Stomach (tissue), 9 donors: ENCODE results near the gene PKHD1. TPM values are rescaled to one million over a fixed set of nuclear protein-coding genes. Genes with fewer than 3 reads are reported as not detected.

Source experiments
- DNase-seq, 2 donors: peaks; one replicate each; pipeline versions ENCODE4 v3.0.0 to v3.0.0-alpha.2; 2013 to 2019
- H3K27ac ChIP-seq, 5 donors: fragments of 200-600 bp in 4 of 5; sonication (generic) in 4 of 5; one replicate each; pipeline ENCODE4 v1.5.1; 2013 to 2019; ENCODE audit warnings: mild to moderate bottlenecking in 1 of 5, moderate library complexity in 1 of 5
- H3K27me3 ChIP-seq, 3 donors: fragments of 200-600 bp; sonication (generic); one replicate each; pipeline ENCODE4 v1.5.1; 2017 to 2019; ENCODE audit warnings: mixed run types in 1 of 3
- H3K36me3 ChIP-seq, 4 donors: fragments of 200-600 bp; sonication (generic); 1 replicate in 3 of 4; 2 replicates in 1 of 4; pipeline ENCODE4 v1.5.1; 2016 to 2019
- H3K4me1 ChIP-seq, 4 donors: fragments of 200-600 bp; sonication (generic); one replicate each; pipeline ENCODE4 v1.5.1; 2016 to 2019
- H3K4me3 ChIP-seq, 4 donors: fragments of 200-600 bp; sonication (generic) in 3 of 4; one replicate each; pipeline ENCODE4 v1.5.1; 2016 to 2019; ENCODE audit warnings: mild to moderate bottlenecking in 1 of 4
- H3K9me3 ChIP-seq, 4 donors: fragments of 200-600 bp; sonication (generic); one replicate each; pipeline ENCODE4 v1.5.1; 2016 to 2019
- EP300 ChIP-seq: sonication (generic); formaldehyde crosslinking; IDR thresholded peaks from one replicate; pipeline ENCODE4 v1.6.1; 2017; ENCODE audit warnings: antibody characterized with exemption
- POLR2A ChIP-seq, 4 donors: fragments of 450-650 bp; IDR thresholded peaks; one replicate each; pipeline ENCODE4 v1.6.1; 2016; ENCODE audit warnings: antibody characterized with exemption in 4 of 4, control low read depth in 2 of 4, mild to moderate bottlenecking in 1 of 4, moderate library complexity in 1 of 4
- POLR2AphosphoS5 ChIP-seq, 3 donors: sonication (generic); formaldehyde crosslinking; IDR thresholded peaks; one replicate each; pipeline ENCODE4 v1.6.1; 2016; ENCODE audit warnings: antibody characterized with exemption in 3 of 3
- WGBS, 5 donors: extraction: QIAGEN DNeasy Blood & Tissue Kit in 3 of 5; methylation state at CpG; one replicate each; pipeline versions ENCODE4 v1.1.5 to v1.1.7; 2013 to 2018; 5-methylcytosine and 5-hydroxymethylcytosine counted together
- intact Hi-C: fragments of 100-400 bp; cut with DNase I; formaldehyde crosslinking; loops from one replicate; pipeline ENCODE4 v1.15.1; 2023; ENCODE audit warnings: low total_unique reads
- polyA plus RNA-seq, 3 donors: library from polyadenylated mRNA; stranded (reverse); fragments of 200-250 nt; gene quantifications; one replicate each; pipeline ENCODE4 v1.2.3, GENCODE V29; 2013
- total RNA-seq, 5 donors: library from RNA; depleted of rRNA; stranded (reverse); fragments of >200 nt; gene quantifications; one replicate each; pipeline versions ENCODE4 v1.1.0 to v1.2.3, GENCODE V29; 2014 to 2016
- TF ChIP-seq, protein P1 (sequence below), 7 experiments: fragments of 450-650 bp in 4 of 7; fragments of 200-600 bp in 3 of 7; sonication (generic) in 3 of 7; IDR thresholded peaks; one replicate each; pipeline ENCODE4 v1.5.1; 2016 to 2019; ENCODE audit warnings: antibody characterized with exemption in 7 of 7, control low read depth in 2 of 7, mild to moderate bottlenecking in 1 of 7
- donor health status: healthy with polysubstance abuse.
- donor health status: Bipolar disorder and iron deficiency.
- donor health status: healthy.

Gene PKHD1
- total and polyA plus RNA-seq, 8 donors: 0.19 to 19.2 (median 4.6) TPM; not detected in 2

DNA sequence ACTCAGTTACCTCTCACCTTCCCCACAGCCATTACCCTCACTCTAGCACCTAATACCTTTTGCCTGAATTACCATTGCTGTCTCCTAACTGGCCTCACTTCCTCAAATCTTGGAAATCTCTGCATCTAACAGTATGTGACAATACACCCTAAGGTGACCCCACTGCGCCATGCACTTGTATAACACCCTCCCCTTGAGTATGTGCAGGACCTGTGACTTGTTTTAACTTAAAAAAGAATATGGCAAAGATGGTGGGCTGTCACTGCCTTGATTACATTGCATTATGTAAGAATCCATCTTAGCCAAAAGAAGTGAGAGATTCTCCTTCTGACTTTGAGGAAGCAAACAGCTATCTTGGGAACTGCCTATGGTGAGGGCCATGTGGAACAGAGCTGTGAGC lies 29.9 kb upstream of the PKHD1 start:
- H3K9me3 ChIP-seq: peaks cover 0 to 18% (median 0%) of the 10 kb centered on the region in 4 donors
- DNase-seq: no peak
- WGBS, 5 donors: 87 to 94% (median 92%) methylated on average over 1 of the region's 1 CpG
- no peaks in the 10 kb centered on the region for H3K27me3 ChIP-seq
- no peak overlapping the region for H3K4me3 ChIP-seq
- no peaks in the 10 kb centered on the region for H3K4me1 ChIP-seq
- intact Hi-C loops: no loop called here
- TF ChIP-seq, protein P1, sequence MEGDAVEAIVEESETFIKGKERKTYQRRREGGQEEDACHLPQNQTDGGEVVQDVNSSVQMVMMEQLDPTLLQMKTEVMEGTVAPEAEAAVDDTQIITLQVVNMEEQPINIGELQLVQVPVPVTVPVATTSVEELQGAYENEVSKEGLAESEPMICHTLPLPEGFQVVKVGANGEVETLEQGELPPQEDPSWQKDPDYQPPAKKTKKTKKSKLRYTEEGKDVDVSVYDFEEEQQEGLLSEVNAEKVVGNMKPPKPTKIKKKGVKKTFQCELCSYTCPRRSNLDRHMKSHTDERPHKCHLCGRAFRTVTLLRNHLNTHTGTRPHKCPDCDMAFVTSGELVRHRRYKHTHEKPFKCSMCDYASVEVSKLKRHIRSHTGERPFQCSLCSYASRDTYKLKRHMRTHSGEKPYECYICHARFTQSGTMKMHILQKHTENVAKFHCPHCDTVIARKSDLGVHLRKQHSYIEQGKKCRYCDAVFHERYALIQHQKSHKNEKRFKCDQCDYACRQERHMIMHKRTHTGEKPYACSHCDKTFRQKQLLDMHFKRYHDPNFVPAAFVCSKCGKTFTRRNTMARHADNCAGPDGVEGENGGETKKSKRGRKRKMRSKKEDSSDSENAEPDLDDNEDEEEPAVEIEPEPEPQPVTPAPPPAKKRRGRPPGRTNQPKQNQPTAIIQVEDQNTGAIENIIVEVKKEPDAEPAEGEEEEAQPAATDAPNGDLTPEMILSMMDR (IDR thresholded peaks at IDR 0.05): no peak
- no peak for TF ChIP-seq EP300
- no peaks in the 10 kb centered on the region for H3K36me3 ChIP-seq
- H3K27ac ChIP-seq: no peak overlapping the region

DNA sequence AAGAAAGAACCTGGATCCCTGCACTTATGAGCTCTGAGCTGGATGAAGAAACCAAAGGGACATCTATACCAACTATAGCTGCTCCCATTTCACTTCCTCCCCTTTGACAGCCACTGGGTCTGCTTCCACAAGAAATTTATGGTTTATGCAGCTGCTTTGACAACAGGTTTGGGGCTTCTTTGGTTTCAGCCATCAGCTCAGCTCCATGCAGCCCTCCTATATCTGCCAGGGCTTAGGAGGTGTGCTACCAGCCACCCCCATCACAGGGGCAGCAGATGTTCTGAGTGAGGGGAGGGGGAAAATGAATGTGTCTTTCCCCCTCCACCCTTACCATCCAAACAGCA lies 29.2 kb upstream of the PKHD1 start:
- Histone ChIP-seq H3K36me3 (no peaks in the 10 kb centered on the region), H3K4me1 (no peaks in the 10 kb centered on the region), H3K27me3 (no peaks in the 10 kb centered on the region), H3K27ac (no peak overlapping the region), H3K9me3 (peaks cover 0 to 18% (median 0%) of the 10 kb centered on the region in 4 donors), H3K4me3 (no peak overlapping the region)
- no peak for DNase-seq
- intact Hi-C loops: no loop called here
- no peak for TF ChIP-seq POLR2A (IDR thresholded peaks at IDR 0.05)

DNA sequence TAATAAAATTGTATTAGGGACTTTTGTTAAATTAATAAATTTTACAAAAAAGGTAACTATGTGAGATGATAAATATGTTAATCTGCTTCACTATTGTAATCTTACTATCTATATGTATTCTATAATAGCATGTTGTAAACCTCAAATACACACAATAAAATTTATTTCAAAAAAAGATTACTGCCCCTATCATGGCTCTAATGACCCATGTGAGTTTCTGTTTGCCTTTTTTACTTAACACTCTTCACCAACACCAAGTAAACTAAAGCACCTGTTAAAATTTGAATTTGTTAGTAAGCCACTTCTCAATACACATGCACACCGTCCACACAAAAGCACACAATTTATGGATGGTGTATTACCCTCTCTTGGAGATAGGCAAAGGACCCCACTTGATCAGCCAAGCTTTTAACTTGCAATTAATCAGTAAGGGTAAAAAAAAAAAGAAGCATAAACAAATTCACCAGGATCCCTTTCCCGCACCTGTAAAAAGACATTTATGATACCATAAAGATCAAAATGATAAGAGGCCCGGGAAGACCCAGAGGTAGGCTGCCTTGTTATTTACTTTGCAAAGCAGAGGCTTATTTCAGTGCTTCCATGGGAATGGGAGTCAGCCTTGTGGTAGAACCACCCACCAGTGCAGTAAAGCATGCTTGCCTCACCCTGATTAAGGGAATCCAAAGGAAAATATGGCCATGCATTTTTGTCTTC lies 28.6 kb upstream of the PKHD1 start:
- no peaks in the 10 kb centered on the region for H3K4me1 ChIP-seq
- WGBS, 5 donors: 44 to 54% (median 53%) methylated on average over 3 of the region's 3 CpGs
- DNase-seq: no peak
- H3K27me3 ChIP-seq: no peaks in the 10 kb centered on the region
- H3K36me3 ChIP-seq: no peaks in the 10 kb centered on the region
- no peak overlapping the region for H3K27ac ChIP-seq
- intact Hi-C loops: no loop called here
- H3K9me3 ChIP-seq: peaks cover 0 to 18% (median 0%) of the 10 kb centered on the region in 4 donors
- H3K4me3 ChIP-seq: no peak overlapping the region
- no peak for TF ChIP-seq POLR2AphosphoS5 (IDR thresholded peaks at IDR 0.05)
- TF ChIP-seq, protein P1 (IDR thresholded peaks at IDR 0.05): no peak
- no peak for TF ChIP-seq POLR2A (IDR thresholded peaks at IDR 0.05)
- no peak for TF ChIP-seq EP300

DNA sequence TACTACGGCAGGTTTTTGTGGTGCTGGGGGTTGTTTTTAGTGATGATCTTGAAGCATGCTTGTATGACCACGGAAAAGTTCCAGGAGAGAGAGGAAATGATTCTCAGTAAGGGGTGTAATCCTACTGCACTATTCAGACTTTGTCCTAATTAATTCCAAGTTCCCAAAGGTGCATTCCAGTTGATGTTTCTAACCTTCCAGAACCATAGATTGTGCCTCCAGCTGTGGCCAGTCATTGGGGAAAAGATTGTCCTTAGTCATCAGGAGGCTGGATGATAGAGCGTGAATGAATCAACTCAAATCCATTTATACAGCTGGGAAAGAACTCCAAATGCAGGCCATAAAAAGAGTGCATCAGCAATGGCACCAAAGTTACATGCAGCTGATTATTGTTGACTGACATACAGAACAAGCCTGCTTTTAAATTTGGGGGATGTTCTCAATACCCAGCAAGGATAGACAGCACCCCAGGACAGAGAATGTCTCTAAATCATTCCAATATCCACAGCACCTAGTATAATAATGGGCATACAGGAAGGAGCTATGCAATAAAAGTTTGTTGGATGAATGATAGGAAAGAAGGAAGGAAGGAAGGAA lies 27.8 kb upstream of the PKHD1 start:
- Histone ChIP-seq H3K9me3 (peaks cover 0 to 17% (median 0%) of the 10 kb centered on the region in 4 donors), H3K4me1 (no peaks in the 10 kb centered on the region), H3K36me3 (no peaks in the 10 kb centered on the region), H3K4me3 (no peak overlapping the region), H3K27ac (no peak overlapping the region), H3K27me3 (no peaks in the 10 kb centered on the region)
- DNase-seq: no peak
- WGBS, 5 donors: 78 to 93% (median 88%) methylated on average over 3 of the region's 3 CpGs
- TF ChIP-seq EP300 (no peak), POLR2AphosphoS5 (IDR thresholded peaks at IDR 0.05) (no peak), POLR2A (IDR thresholded peaks at IDR 0.05) (no peak)
- TF ChIP-seq, protein P1 (IDR thresholded peaks at IDR 0.05): no peak
- intact Hi-C loops: no loop called here

DNA sequence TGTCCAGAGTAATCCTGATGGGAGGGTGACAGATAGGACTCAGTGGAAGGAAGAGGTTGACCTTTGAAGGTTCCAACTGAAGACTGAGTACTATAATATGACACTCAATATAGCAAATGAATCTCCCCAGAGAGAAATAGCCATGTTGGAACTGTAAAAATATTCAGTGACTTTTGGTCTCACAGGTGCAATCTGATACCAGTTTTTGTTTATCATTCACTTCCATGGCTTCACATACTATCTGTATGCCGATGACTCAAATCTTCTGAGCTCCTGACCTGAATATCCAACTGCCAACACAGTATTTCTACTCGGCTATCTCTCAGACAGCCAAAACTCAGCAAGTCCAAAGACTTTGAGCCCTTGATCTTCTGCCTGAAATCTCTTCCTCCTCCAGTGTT lies 21.8 kb upstream of the PKHD1 start:
- WGBS, 5 donors: 47 to 67% (median 58%) methylated on average over 2 of the region's 2 CpGs
- Histone ChIP-seq H3K9me3 (no peaks in the 10 kb centered on the region), H3K27ac (no peak overlapping the region), H3K4me1 (no peaks in the 10 kb centered on the region), H3K4me3 (no peak overlapping the region), H3K36me3 (no peaks in the 10 kb centered on the region), H3K27me3 (no peaks in the 10 kb centered on the region)
- TF ChIP-seq POLR2A (IDR thresholded peaks at IDR 0.05) (no peak), POLR2AphosphoS5 (IDR thresholded peaks at IDR 0.05) (no peak), EP300 (no peak)
- TF ChIP-seq, protein P1 (IDR thresholded peaks at IDR 0.05): no peak
- DNase-seq: no peak
- intact Hi-C loops: no loop called here
